ENCODE data around the gene HIP1.
"Not testable (repeated sequence)": the region's sequence is repeated elsewhere in the genome, so short reads cannot be mapped to it uniquely, and the experiment has no call there.

Gene HIP1

GRCh38 chr7:75738604-75738974, at the start of gene HIP1:
HIP1 (minus strand) TSS chr7:75738941; CDS start chr7:75738920, 21 bp downstream.
- in situ Hi-C loops (cut with MboI; ENCODE audit: low sequenced_read_pairs): no loop called here

GRCh38 chr7:75788154-75788847, 49.6 kb upstream of the HIP1 start:
- in situ Hi-C loops (cut with MboI; ENCODE audit: low sequenced_read_pairs): not testable (repeated sequence)

GRCh38 chr7:75783058-75783457, 44.3 kb upstream of the HIP1 start:
- in situ Hi-C loops (cut with MboI; ENCODE audit: low sequenced_read_pairs): not testable (repeated sequence)

GRCh38 chr7:75780647-75781273, 42.0 kb upstream of the HIP1 start:
- in situ Hi-C loops (cut with MboI; ENCODE audit: low sequenced_read_pairs): not testable (repeated sequence)

GRCh38 chr7:75779516-75779915, 40.8 kb upstream of the HIP1 start:
- in situ Hi-C loops (cut with MboI; ENCODE audit: low sequenced_read_pairs): not testable (repeated sequence)

GRCh38 chr7:75779035-75779434, 40.3 kb upstream of the HIP1 start:
- in situ Hi-C loops (cut with MboI; ENCODE audit: low sequenced_read_pairs): not testable (repeated sequence)

- in situ Hi-C loops (cut with MboI; ENCODE audit: low sequenced_read_pairs): no loop called here
These were observed 37.7 kb upstream of the HIP1 start for GRCh38 chr7:75776295-75776971.

GRCh38 chr7:75773958-75774357, 35.2 kb upstream of the HIP1 start:
- in situ Hi-C loops (cut with MboI; ENCODE audit: low sequenced_read_pairs): not testable (repeated sequence)

- in situ Hi-C loops (cut with MboI; ENCODE audit: low sequenced_read_pairs): no loop called here
These were observed 33.6 kb upstream of the HIP1 start, which contains the start of gene CCL26 for GRCh38 chr7:75772081-75773077. CCL26 (minus strand) TSS chr7:75772211; CDS start chr7:75772176, 35 bp downstream.

GRCh38 chr7:75771224-75771623, 32.5 kb upstream of the HIP1 start:
- in situ Hi-C loops (cut with MboI; ENCODE audit: low sequenced_read_pairs): no loop called here

- in situ Hi-C loops (cut with MboI; ENCODE audit: low sequenced_read_pairs): no loop called here
These were observed 23.7 kb upstream of the HIP1 start for GRCh38 chr7:75762350-75762917.

- in situ Hi-C loops (cut with MboI; ENCODE audit: low sequenced_read_pairs): not testable (repeated sequence)
These were observed 23.1 kb upstream of the HIP1 start for GRCh38 chr7:75761801-75762200.

GRCh38 chr7:75758491-75758890, 19.8 kb upstream of the HIP1 start:
- in situ Hi-C loops (cut with MboI; ENCODE audit: low sequenced_read_pairs): no loop called here

- in situ Hi-C loops (cut with MboI; ENCODE audit: low sequenced_read_pairs): no loop called here
These were observed 19.1 kb upstream of the HIP1 start for GRCh38 chr7:75757860-75758259.

GRCh38 chr7:75756991-75757676, 18.4 kb upstream of the HIP1 start:
- in situ Hi-C loops (cut with MboI; ENCODE audit: low sequenced_read_pairs): no loop called here

GRCh38 chr7:75756206-75756990, 17.7 kb upstream of the HIP1 start:
- in situ Hi-C loops (cut with MboI; ENCODE audit: low sequenced_read_pairs): no loop called here

- in situ Hi-C loops (cut with MboI; ENCODE audit: low sequenced_read_pairs): no loop called here
These were observed 4.7 kb upstream of the HIP1 start for GRCh38 chr7:75743455-75743859.

GRCh38 chr7:75740846-75741497, 2.2 kb upstream of the HIP1 start:
- in situ Hi-C loops (cut with MboI; ENCODE audit: low sequenced_read_pairs): no loop called here

All from HL-60/S4 treated with retinoic acid at 250 ng/mL for 4 days and 3 days (cell line).